Thymus (tissue), 11 donors: ENCODE data around the gene HPS5. TPM values are rescaled to one million over a fixed set of nuclear protein-coding genes. Genes with fewer than 3 reads are reported as not detected.

Experiments
- DNase-seq, 9 donors: peaks; one replicate each; pipeline ENCODE4 v3.0.0-alpha.2; 2013; ENCODE audit warnings: low spot score in 9 of 9, low read depth in 6 of 9, missing footprints in 1 of 9
- H3K27ac ChIP-seq, 2 donors: one replicate each; pipeline ENCODE4 v1.5.1; 2013; ENCODE audit warnings: control low read depth in 1 of 2, low read depth in 1 of 2, low read length in 1 of 2, mild to moderate bottlenecking in 1 of 2, moderate library complexity in 1 of 2
- H3K27me3 ChIP-seq, 2 donors: one replicate each; pipeline ENCODE4 v1.5.1; 2013; ENCODE audit warnings: low read length in 1 of 2; ENCODE audit not compliant: control insufficient read depth in 2 of 2, insufficient read depth in 1 of 2
- H3K36me3 ChIP-seq, 2 donors: one replicate each; pipeline ENCODE4 v1.5.1; 2013; ENCODE audit warnings: low read length in 1 of 2, mild to moderate bottlenecking in 1 of 2, moderate library complexity in 1 of 2; ENCODE audit not compliant: control insufficient read depth in 2 of 2, insufficient read depth in 2 of 2
- H3K4me1 ChIP-seq, 2 donors: one replicate each; pipeline ENCODE4 v1.5.1; 2013; ENCODE audit warnings: low read length in 2 of 2; ENCODE audit not compliant: control insufficient read depth in 2 of 2, insufficient read depth in 2 of 2
- H3K4me3 ChIP-seq, 2 donors: one replicate each; pipeline ENCODE4 v1.5.1; 2013; ENCODE audit warnings: low read length in 2 of 2, control low read depth in 1 of 2, mild to moderate bottlenecking in 1 of 2
- H3K9me3 ChIP-seq, 2 donors: one replicate each; pipeline ENCODE4 v1.5.1; 2013; ENCODE audit warnings: low read length in 1 of 2, mild to moderate bottlenecking in 1 of 2; ENCODE audit not compliant: control insufficient read depth in 2 of 2, insufficient read depth in 1 of 2
- WGBS: extraction: QIAGEN DNeasy Blood & Tissue Kit; methylation state at CpG from one replicate; pipeline ENCODE4 v1.1.7; 2013; 5-methylcytosine and 5-hydroxymethylcytosine counted together
- polyA plus RNA-seq: library from polyadenylated mRNA; stranded (reverse); fragments of 200-250 nt; gene quantifications from one replicate; pipeline ENCODE4 v1.2.3, GENCODE V29; 2013
- total RNA-seq: library from RNA; stranded (reverse); fragments of 120-200 nt; gene quantifications from one replicate; pipeline ENCODE4 v1.2.4, GENCODE V29; 2013
- donor health status: healthy.

The HPS5 gene
- total and polyA plus RNA-seq, 2 donors, result 20.2 to 29.7 TPM

DNA sequence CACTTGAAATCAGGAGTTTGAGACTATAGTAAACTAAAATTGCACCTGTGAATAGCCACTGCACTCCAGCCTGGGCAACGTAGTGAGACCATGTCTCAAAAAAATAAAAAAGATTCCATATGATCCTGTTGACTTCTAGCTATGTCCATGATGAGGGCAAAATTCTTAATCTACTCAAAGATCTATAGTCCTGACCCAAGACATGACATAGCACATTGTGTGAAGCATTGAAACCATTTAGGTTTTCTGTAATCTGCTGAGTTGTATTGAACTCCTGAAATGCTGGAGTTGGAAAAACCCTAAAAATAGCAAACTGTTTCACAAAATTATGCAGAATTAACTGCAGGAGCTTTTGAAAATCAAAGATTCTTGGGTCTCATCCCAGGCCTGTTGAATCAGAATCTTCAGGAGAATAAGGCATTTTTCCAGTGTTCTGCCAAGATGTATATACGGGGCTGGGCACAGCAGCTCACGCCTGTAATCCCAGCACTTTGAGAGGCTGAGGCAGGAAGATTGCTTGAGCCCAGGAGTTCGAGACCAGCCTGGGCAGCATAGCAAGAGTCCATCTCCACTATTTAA is 42.6 kb upstream of the HPS5 start:
- peaks cover 42 to 69% of the 10 kb centered on the region in 2 donors for H3K36me3 ChIP-seq
- DNase-seq, result no peak
- H3K4me3 ChIP-seq, result no peak overlapping the region
- H3K27ac ChIP-seq, result no peak overlapping the region
- no peaks in the 10 kb centered on the region for H3K9me3 ChIP-seq
- H3K4me1 ChIP-seq, result no peaks in the 10 kb centered on the region
- no peaks in the 10 kb centered on the region for H3K27me3 ChIP-seq
- 97% methylated on average over 4 of the region's 4 CpGs for WGBS

DNA sequence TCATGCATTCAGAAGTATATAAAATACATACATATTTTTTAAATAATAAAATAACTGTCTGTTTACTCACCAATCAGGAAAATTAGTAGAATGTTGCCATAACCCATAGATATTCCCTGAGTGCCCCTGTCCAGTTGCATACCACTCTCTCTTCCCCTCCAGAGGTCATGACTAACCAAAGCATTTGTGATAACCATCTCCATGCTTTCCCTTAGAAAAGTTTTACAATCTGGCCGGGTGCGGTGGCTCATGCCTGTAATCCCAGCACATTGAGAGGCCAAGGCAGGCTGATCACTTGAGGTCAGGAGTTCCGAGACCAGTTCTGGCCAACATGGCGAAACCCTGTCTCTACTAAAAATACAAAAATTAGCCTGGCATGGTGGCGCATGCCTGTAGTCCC is 39.2 kb upstream of the HPS5 start:
- Histone ChIP-seq H3K27ac (no peak overlapping the region), H3K9me3 (no peaks in the 10 kb centered on the region), H3K27me3 (no peaks in the 10 kb centered on the region), H3K4me3 (no peak overlapping the region), H3K36me3 (peaks cover 43 to 73% of the 10 kb centered on the region in 2 donors), H3K4me1 (no peaks in the 10 kb centered on the region)
- no peak for DNase-seq
- WGBS, result over 99% methylated on average over 5 of the region's 5 CpGs

DNA sequence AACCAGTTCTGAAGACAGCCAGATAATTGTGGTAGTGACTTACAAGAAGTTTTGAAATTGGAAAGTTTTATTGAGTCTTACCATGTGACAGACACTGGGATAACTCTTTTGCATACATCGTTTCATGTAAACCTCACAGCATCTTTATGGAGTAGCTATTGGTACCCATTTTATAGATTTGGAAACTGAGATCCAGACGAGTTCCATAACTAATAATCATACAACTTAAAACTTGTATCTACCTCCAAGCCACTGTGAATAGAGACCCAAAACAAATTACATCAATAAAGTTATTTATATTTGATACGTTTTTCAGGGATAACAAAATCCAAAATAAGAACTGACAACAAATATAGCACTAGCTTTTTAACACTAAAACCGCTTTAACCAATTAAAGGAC is 36.7 kb upstream of the HPS5 start:
- 99% methylated on average over 4 of the region's 4 CpGs for WGBS
- peaks cover 24 to 59% of the 10 kb centered on the region in 2 donors for H3K36me3 ChIP-seq
- H3K4me1 ChIP-seq, result no peaks in the 10 kb centered on the region
- no peak for DNase-seq
- H3K27me3 ChIP-seq, result no peaks in the 10 kb centered on the region
- H3K27ac ChIP-seq, result no peak overlapping the region
- H3K4me3 ChIP-seq, result no peak overlapping the region
- no peaks in the 10 kb centered on the region for H3K9me3 ChIP-seq

DNA sequence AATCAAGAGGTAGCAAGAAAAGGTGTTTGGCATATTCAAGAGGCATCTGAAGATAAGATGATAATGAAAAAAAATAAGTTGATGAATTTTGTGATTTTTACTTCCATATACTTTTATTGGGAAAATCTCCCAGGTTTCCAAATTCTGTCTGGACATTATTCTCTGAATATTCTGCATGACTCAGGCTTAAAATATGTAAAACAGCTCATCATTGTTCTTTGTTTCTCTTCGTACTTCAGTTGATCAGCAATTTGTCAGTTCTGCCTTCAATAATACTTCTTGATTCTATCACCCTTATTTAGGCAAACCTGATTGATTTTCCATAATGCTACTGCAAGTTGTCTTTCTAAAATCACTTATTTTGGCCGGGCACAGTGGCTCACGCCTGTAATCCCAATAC is 30.6 kb upstream of the HPS5 start:
- no peaks in the 10 kb centered on the region for H3K27me3 ChIP-seq
- H3K36me3 ChIP-seq, result peaks cover 16 to 28% of the 10 kb centered on the region in 2 donors
- DNase-seq, result no peak
- H3K4me3 ChIP-seq, result no peak overlapping the region
- no peak overlapping the region for H3K27ac ChIP-seq
- 98% methylated on average over 3 of the region's 3 CpGs for WGBS
- no peaks in the 10 kb centered on the region for H3K4me1 ChIP-seq
- H3K9me3 ChIP-seq, result no peaks in the 10 kb centered on the region

DNA sequence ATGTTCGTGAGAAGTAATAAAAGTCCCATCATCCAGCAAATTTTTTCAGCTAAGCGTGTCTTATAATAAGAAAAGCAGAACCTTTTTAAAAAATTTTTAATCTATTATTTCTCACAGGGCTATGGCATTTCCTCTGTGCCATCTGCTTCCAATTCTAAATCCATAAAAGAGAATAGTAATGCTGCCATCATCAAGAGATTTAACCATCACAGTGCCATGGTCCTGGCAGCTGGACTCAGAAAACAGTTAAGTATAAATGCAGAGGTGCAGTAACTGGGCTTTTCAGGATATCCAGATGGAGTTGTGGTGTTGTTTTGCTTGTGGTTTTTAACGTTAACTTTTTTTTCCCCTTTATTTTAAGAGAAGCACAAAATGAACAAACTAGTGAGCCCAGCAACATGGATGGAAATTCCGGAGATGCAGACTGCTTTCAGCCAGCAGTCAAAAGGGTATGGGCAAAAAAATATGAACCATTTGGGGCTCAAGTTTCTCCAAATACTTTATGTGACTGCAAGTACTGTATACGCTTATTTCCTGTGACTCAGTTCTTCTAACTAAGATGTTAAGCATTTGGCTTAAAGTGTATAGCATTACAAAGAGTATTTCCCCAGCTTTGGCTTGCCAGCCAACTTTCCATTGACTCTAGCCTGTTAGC is 25.7 kb upstream of the HPS5 start:
- Histone ChIP-seq H3K36me3 (peaks cover 27 to 29% of the 10 kb centered on the region in 2 donors), H3K4me3 (no peak overlapping the region), H3K9me3 (no peaks in the 10 kb centered on the region), H3K27me3 (no peaks in the 10 kb centered on the region), H3K27ac (no peak overlapping the region), H3K4me1 (no peaks in the 10 kb centered on the region)
- 89% methylated on average over 5 of the region's 5 CpGs for WGBS
- DNase-seq, result no peak

DNA sequence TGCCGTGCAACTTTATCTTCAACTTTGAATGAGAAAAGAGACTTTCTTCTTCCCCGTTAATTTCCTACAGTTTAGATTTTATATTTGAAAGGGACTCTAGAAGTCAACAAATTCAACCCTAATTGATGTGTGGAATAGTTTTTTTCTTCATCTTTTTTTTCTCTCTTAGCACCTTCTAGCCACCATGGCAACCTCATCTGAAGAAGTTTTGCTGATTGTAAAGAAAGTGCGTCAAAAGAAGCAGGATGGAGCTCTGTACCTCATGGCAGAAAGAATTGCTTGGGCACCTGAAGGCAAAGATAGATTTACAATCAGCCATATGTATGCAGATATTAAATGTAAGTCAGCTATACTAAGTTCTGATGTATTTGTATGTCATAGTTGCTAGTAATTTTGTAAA is 11.0 kb upstream of the HPS5 start:
- H3K27ac ChIP-seq, result no peak overlapping the region
- 93% methylated on average over 3 of the region's 3 CpGs for WGBS

DNA sequence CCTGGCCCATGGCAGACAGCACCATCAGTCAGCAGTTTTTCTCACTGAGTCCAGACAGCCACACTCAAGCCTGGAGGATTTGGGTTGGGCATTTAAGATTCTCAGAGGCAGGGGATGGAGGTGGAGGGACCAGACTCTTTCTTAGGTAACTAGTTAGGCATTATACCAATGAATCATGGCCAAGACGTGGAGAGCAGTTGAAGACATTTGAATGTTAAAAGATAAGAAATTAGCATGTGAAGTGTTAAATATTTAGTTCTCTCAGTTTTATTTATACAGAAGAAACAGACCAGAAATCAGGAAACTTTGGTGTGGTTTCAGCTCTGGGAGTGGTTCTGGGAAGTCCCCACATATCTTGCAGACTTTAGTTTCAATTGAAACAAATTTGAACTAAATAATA is 10.4 kb upstream of the HPS5 start:
- 79% methylated on average over 1 of the region's 1 CpG for WGBS
- H3K9me3 ChIP-seq, result no peaks in the 10 kb centered on the region
- H3K4me1 ChIP-seq, result no peaks in the 10 kb centered on the region
- no peak overlapping the region for H3K4me3 ChIP-seq
- no peaks in the 10 kb centered on the region for H3K27me3 ChIP-seq
- no peak overlapping the region for H3K27ac ChIP-seq
- no peak for DNase-seq
- H3K36me3 ChIP-seq, result peaks cover 45 to 48% of the 10 kb centered on the region in 2 donors

More for the DNA sequence above, 11.0 kb upstream of the HPS5 start:
- Histone ChIP-seq H3K36me3 (peaks cover 41 to 50% of the 10 kb centered on the region in 2 donors), H3K27me3 (no peaks in the 10 kb centered on the region), H3K4me1 (no peaks in the 10 kb centered on the region), H3K9me3 (no peaks in the 10 kb centered on the region), H3K4me3 (no peak overlapping the region)
- DNase-seq, result no peak

DNA sequence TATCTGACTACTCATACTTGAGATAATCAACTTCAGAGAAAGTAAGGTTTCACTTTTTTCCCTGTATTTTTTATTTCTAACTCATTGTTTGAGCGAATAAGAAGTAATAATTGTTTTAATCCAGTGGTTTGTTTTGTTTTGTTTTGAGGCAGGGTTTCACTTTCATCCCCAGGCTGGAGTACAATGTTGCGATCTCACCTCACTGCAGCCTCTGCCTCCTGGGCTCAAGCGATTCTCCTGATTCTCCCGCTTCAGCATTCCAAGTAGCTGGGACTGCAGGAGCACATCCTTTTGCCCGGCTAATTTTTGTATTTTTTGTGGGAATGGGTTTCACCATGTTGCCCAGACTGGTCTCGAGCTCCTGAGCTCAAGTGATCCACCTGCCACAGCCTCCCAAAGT is 9.0 kb upstream of the HPS5 start:
- H3K4me3 ChIP-seq, result no peak overlapping the region
- no peaks in the 10 kb centered on the region for H3K9me3 ChIP-seq
- H3K27ac ChIP-seq, result no peak overlapping the region
- peaks cover 33 to 43% of the 10 kb centered on the region in 2 donors for H3K36me3 ChIP-seq
- no peaks in the 10 kb centered on the region for H3K4me1 ChIP-seq
- no peak for DNase-seq
- WGBS, result 94% methylated on average over 6 of the region's 6 CpGs
- no peaks in the 10 kb centered on the region for H3K27me3 ChIP-seq

DNA sequence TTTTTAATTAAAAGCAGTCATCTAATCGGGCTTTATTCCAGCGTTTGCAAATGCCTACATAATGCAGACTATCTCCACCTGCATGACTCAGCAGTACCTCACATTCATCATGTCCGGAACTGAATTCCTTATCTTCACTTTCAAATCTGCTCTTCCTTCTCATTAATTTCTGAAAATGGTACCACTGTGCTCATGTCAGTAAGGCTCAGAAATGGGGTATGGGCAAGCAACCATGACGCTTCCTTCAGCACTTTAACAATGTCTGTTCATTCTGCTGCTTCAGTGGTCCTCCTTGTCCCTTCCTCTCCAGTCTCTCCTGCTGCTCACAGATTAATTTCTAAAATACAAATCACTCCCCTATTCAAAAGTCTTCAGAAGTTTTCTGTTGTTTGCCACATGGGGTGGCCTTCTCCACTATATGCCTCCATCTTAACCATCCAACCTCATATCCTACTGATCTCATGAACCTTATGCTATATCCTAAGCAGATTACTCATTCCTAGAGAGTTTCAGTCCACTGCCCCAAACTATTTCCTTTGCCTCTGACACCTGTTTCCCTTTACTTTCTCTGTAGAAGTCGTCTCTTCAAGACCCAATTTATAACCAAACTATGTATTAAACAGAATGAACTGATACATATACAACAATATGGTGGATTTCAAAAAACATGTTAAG is 7.4 kb upstream of the HPS5 start:
- Histone ChIP-seq H3K27me3 (no peaks in the 10 kb centered on the region), H3K4me3 (no peak overlapping the region), H3K27ac (no peak overlapping the region), H3K4me1 (peaks cover 2 to 4% of the 10 kb centered on the region in 2 donors), H3K36me3 (peaks cover 24 to 32% of the 10 kb centered on the region in 2 donors), H3K9me3 (no peaks in the 10 kb centered on the region)
- WGBS, result 71% methylated on average over 5 of the region's 5 CpGs
- no peak for DNase-seq
